HepG2 (cell line): ENCODE data around the gene TWF1. TPM values are rescaled to one million over a fixed set of nuclear protein-coding genes. Genes with fewer than 3 reads are reported as not detected.
A peak's percentile ranks its signal among the peaks of the same experiment; 100 is the strongest.

Source experiments
- AGO2 ChIP-seq: fragments of 200-400 bp; formaldehyde crosslinking; optimal IDR thresholded peaks from 2 replicates; pipeline ENCODE3; 2017; ENCODE audit warnings: mild to moderate bottlenecking, low read depth, low read length, moderate library complexity
- ATF7 ChIP-seq, 2 experiments: fragments of 450-650 bp in 1 of 2; sonication (generic) in 1 of 2; formaldehyde crosslinking in 1 of 2; IDR thresholded peaks; 2 replicates each; pipeline versions ENCODE4 v1.4.0 to v1.6.1; 2016 to 2020; ENCODE audit warnings: antibody characterized with exemption in 1 of 2, mild to moderate bottlenecking in 1 of 2, missing genetic modification reagents in 1 of 2
- E2F2 ChIP-seq: sonication (generic); formaldehyde crosslinking; IDR thresholded peaks from 2 replicates; pipeline ENCODE4 v1.4.0; 2020; ENCODE audit warnings: missing genetic modification reagents, borderline replicate concordance
- ELF4 ChIP-seq: sonication (generic); formaldehyde crosslinking; IDR thresholded peaks from 2 replicates; pipeline ENCODE4 v1.5.0; 2020; ENCODE audit warnings: missing genetic modification reagents, mild to moderate bottlenecking, moderate library complexity, borderline replicate concordance
- FOXC1 ChIP-seq: sonication (generic); formaldehyde crosslinking; IDR thresholded peaks from 2 replicates; pipeline ENCODE4 v1.8.0; 2022; ENCODE audit warnings: mild to moderate bottlenecking, missing genetic modification reagents, borderline replicate concordance
- HNF4G ChIP-seq, 2 experiments: sonication (generic) in 1 of 2; formaldehyde crosslinking in 1 of 2; IDR thresholded peaks; 2 replicates each; pipeline versions ENCODE4 v1.4.0 to v1.6.1; 2011 to 2020; ENCODE audit warnings: borderline replicate concordance in 2 of 2, low read depth in 2 of 2, mild to moderate bottlenecking in 2 of 2, low read length in 1 of 2, missing genetic modification reagents in 1 of 2, moderate library complexity in 1 of 2
- IKZF1 ChIP-seq: fragments of 450-650 bp; IDR thresholded peaks from 2 replicates; pipeline ENCODE4 v1.7.1; 2016
- KMT2B ChIP-seq: IDR thresholded peaks from 2 replicates; pipeline ENCODE4 v1.6.1; 2016; ENCODE audit warnings: missing genetic modification reagents, missing compliant biosample characterization
- POLR2AphosphoS5 ChIP-seq: IDR thresholded peaks from 2 replicates; pipeline ENCODE4 v1.6.1; 2012; ENCODE audit warnings: low read depth, low read length
- RORA ChIP-seq: sonication (generic); formaldehyde crosslinking; IDR thresholded peaks from 2 replicates; pipeline ENCODE4 v1.5.0; 2020; ENCODE audit warnings: mild to moderate bottlenecking, missing genetic modification reagents, moderate library complexity
- SAFB2 ChIP-seq: sonication (generic); formaldehyde crosslinking; IDR thresholded peaks from 2 replicates; pipeline ENCODE4 v1.5.1; 2020; ENCODE audit warnings: missing genetic modification reagents, low read depth, mild to moderate bottlenecking, borderline replicate concordance
- SNRNP70 ChIP-seq: fragments of 200-400 bp; formaldehyde crosslinking; IDR thresholded peaks from 2 replicates; pipeline ENCODE4 v1.6.1; 2017; ENCODE audit warnings: mild to moderate bottlenecking, low read depth, low read length, moderate library complexity
- TBX2 ChIP-seq: sonication (generic); formaldehyde crosslinking; IDR thresholded peaks from 2 replicates; pipeline ENCODE4 v1.5.0; 2020; ENCODE audit warnings: missing genetic modification reagents, mild to moderate bottlenecking, borderline replicate concordance
- ZNF256 ChIP-seq: sonication (generic); formaldehyde crosslinking; conservative IDR thresholded peaks from 2 replicates; pipeline ENCODE4 v1.4.0; 2020; ENCODE audit warnings: missing genetic modification reagents
- ZNF451 ChIP-seq: sonication (generic); formaldehyde crosslinking; IDR thresholded peaks from 2 replicates; pipeline ENCODE4 v1.5.0; 2020; ENCODE audit warnings: mild to moderate bottlenecking, missing genetic modification reagents
- ZNF496 ChIP-seq: sonication (generic); formaldehyde crosslinking; IDR thresholded peaks from 2 replicates; pipeline ENCODE4 v1.8.1; 2023; ENCODE audit warnings: mild to moderate bottlenecking, moderate library complexity, missing genetic modification reagents; ENCODE audit not compliant: insufficient replicate concordance
- ZNF501 ChIP-seq: sonication (generic); formaldehyde crosslinking; IDR thresholded peaks from 2 replicates; pipeline ENCODE4 v1.5.1; 2020; ENCODE audit warnings: mild to moderate bottlenecking, moderate library complexity, missing genetic modification reagents
- ZNF546 ChIP-seq: sonication (generic); formaldehyde crosslinking; conservative IDR thresholded peaks from 2 replicates; pipeline ENCODE4 v1.8.1; 2023; ENCODE audit warnings: mild to moderate bottlenecking, missing genetic modification reagents
- ZNF605 ChIP-seq: sonication (generic); formaldehyde crosslinking; IDR thresholded peaks from 2 replicates; pipeline ENCODE4 v1.8.0; 2022; ENCODE audit warnings: mild to moderate bottlenecking, missing genetic modification reagents
- ZNF768 ChIP-seq: sonication (generic); formaldehyde crosslinking; IDR thresholded peaks from 2 replicates; pipeline ENCODE4 v1.4.0; 2020; ENCODE audit warnings: missing genetic modification reagents
- ZNF788 ChIP-seq: sonication (generic); formaldehyde crosslinking; IDR thresholded peaks from 2 replicates; pipeline ENCODE4 v1.5.0; 2020; ENCODE audit warnings: mild to moderate bottlenecking, missing genetic modification reagents, borderline replicate concordance
- polyA plus RNA-seq, 8 experiments: library from polyadenylated mRNA; depleted of rRNA in 3 of 8; stranded (reverse) in 7 of 8; unstranded in 1 of 8; fragments of >200 nt; fragmentation: Illumina TruSeq in 4 of 8; extraction: Trizol in 4 of 8; gene quantifications; 2 replicates each; pipeline versions ENCODE4 v1.2.1 to v1.2.3, GENCODE V29; 2011 to 2016; ENCODE audit warnings: low read depth in 4 of 8, missing spikeins in 1 of 8, mixed read lengths in 1 of 8; ENCODE audit not compliant: insufficient read depth in 1 of 8
- total RNA-seq, 5 experiments: library from RNA; depleted of rRNA; stranded (reverse); fragments of >200 nt; fragmentation: Illumina TruSeq; extraction: Trizol; gene quantifications; 2 replicates each; pipeline ENCODE4 v1.2.3, GENCODE V29; 2016; ENCODE audit warnings: low read depth in 1 of 5
- TF ChIP-seq, protein P1 (sequence below): sonication (generic); formaldehyde crosslinking; IDR thresholded peaks from 2 replicates; pipeline ENCODE4 v1.5.0; 2020; ENCODE audit warnings: mild to moderate bottlenecking, missing genetic modification reagents
- TF ChIP-seq, protein P2 (sequence below): IDR thresholded peaks from 2 replicates; pipeline ENCODE4 v1.6.1; 2016; ENCODE audit warnings: low read depth

Gene TWF1
- total and polyA plus RNA-seq, 2 of the 13 experiments (the other 11 are each of a cell fraction or from before 2014, with no cell fraction given) = 32.3 to 85.5 TPM

GRCh38 chr12:43805860-43806736, at the start of gene TWF1 (continued):
- TF ChIP-seq IKZF1 (no peak), ZNF256 (CRISPR knock-in tag) (no peak), HNF4G (IDR thresholded peaks at IDR 0.05; ENCODE audit: borderline replicate concordance, low read depth, low read length) (no peak), HNF4G (CRISPR knock-in tag; IDR thresholded peaks at IDR 0.05; ENCODE audit: borderline replicate concordance, low read depth) (no peak), RORA (CRISPR knock-in tag) (no peak), ELF4 (CRISPR knock-in tag) (no peak; the same call in 1 of the 2 replicates), ZNF451 (CRISPR knock-in tag) (0 out of 2 replicates have a peak, but pooled peaks have one; percentile 55), SAFB2 (CRISPR knock-in tag) (no peak), ZNF546 (no peak), ZNF788 (CRISPR knock-in tag) (peak; percentile 59; the same call in 1 of the 2 replicates), ZNF768 (0 out of 2 replicates have a peak, but pooled peaks have one; percentile 64), KMT2B (CRISPR knock-in tag) (peak; percentile 78), ZNF605 (CRISPR knock-in tag) (no peak), POLR2AphosphoS5 (peak; percentile 74), FOXC1 (peak; percentile 41; the same call in 1 of the 2 replicates), E2F2 (CRISPR knock-in tag) (0 out of 2 replicates have a peak, but pooled peaks have one; percentile 34), AGO2 (peak; percentile 64), ZNF501 (CRISPR knock-in tag) (peak; percentile 88), SNRNP70 (no peak), ATF7 (IDR thresholded peaks at IDR 0.05) (no peak), ATF7 (CRISPR knock-in tag; IDR thresholded peaks at IDR 0.05) (no peak), ZNF496 (no peak), TBX2 (CRISPR knock-in tag) (peak; percentile 66)
- TF ChIP-seq, protein P1, sequence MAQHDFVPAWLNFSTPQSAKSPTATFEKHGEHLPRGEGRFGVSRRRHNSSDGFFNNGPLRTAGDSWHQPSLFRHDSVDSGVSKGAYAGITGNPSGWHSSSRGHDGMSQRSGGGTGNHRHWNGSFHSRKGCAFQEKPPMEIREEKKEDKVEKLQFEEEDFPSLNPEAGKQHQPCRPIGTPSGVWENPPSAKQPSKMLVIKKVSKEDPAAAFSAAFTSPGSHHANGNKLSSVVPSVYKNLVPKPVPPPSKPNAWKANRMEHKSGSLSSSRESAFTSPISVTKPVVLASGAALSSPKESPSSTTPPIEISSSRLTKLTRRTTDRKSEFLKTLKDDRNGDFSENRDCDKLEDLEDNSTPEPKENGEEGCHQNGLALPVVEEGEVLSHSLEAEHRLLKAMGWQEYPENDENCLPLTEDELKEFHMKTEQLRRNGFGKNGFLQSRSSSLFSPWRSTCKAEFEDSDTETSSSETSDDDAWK = no peak
- TF ChIP-seq, protein P2, sequence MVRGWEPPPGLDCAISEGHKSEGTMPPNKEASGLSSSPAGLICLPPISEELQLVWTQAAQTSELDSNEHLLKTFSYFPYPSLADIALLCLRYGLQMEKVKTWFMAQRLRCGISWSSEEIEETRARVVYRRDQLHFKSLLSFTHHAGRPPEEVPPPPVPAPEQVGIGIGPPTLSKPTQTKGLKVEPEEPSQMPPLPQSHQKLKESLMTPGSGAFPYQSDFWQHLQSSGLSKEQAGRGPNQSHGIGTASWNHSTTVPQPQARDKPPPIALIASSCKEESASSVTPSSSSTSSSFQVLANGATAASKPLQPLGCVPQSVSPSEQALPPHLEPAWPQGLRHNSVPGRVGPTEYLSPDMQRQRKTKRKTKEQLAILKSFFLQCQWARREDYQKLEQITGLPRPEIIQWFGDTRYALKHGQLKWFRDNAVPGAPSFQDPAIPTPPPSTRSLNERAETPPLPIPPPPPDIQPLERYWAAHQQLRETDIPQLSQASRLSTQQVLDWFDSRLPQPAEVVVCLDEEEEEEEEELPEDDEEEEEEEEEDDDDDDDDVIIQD (CRISPR knock-in tag) = no peak
